ENCODE measurements around the gene MT1H.
"Not testable (repeated sequence)": the region's sequence is repeated elsewhere in the genome, so short reads cannot be mapped to it uniquely, and the experiment has no call there.

Gene MT1H

GRCh38 chr16:56669005-56669839 is at the start of gene MT1H:
Gene MT1H (plus strand): TSS chr16:56669814. CDS start chr16:56669885, 71 bp downstream.
- no peak for DNase-seq

- no peak for DNase-seq
Measured at GRCh38 chr16:56620339-56620897, 49.2 kb upstream of the MT1H start.

- DNase-seq = not testable (repeated sequence)
Measured at GRCh38 chr16:56621665-56622445, 47.8 kb upstream of the MT1H start.

- DNase-seq = not testable (repeated sequence)
Measured at GRCh38 chr16:56623184-56623583, 46.4 kb upstream of the MT1H start.

- DNase-seq = no peak
Measured at GRCh38 chr16:56623637-56624036, 46.0 kb upstream of the MT1H start.

GRCh38 chr16:56625140-56625942 is 44.3 kb upstream of the MT1H start, which contains the start of gene MT1E:
Gene MT1E (plus strand): TSS chr16:56625781. CDS start chr16:56625852, 71 bp downstream.
- peak; percentile 37 for DNase-seq

GRCh38 chr16:56625943-56626654 is 43.5 kb upstream of the MT1H start:
- no peak for DNase-seq

GRCh38 chr16:56626685-56627084 is 42.9 kb upstream of the MT1H start:
- DNase-seq = no peak

GRCh38 chr16:56628486-56629350 is 40.9 kb upstream of the MT1H start:
- DNase-seq = no peak

GRCh38 chr16:56629531-56629930 is 40.1 kb upstream of the MT1H start:
- no peak for DNase-seq

- DNase-seq = no peak
Measured at GRCh38 chr16:56630134-56630533, 39.5 kb upstream of the MT1H start.

- DNase-seq = no peak
Measured at GRCh38 chr16:56631197-56631596, 38.4 kb upstream of the MT1H start.

- no peak for DNase-seq
Measured at GRCh38 chr16:56631832-56632155, 37.8 kb upstream of the MT1H start.

- no peak for DNase-seq
Measured at GRCh38 chr16:56632156-56632847, 37.3 kb upstream of the MT1H start, which contains the start of gene MT1M. Gene MT1M (plus strand): TSS chr16:56632659. CDS start chr16:56632732, 73 bp downstream.

- no peak for DNase-seq
Measured at GRCh38 chr16:56632848-56633365, 36.7 kb upstream of the MT1H start.

GRCh38 chr16:56633535-56633934 is 36.1 kb upstream of the MT1H start:
- DNase-seq = no peak

GRCh38 chr16:56634715-56635440 is 34.7 kb upstream of the MT1H start:
- DNase-seq = no peak

GRCh38 chr16:56635441-56635967 is 34.1 kb upstream of the MT1H start:
- no peak for DNase-seq
